Kidney tubule cell (primary cell): ENCODE data around the gene IL36RN.
A peak's percentile ranks its signal among the peaks of the same experiment; 100 is the strongest.

ENCODE experiments used
- DNase-seq: peaks from one replicate; pipeline ENCODE4 v3.0.0-alpha.2; 2018; ENCODE audit warnings: low spot score

Gene IL36RN

DNA sequence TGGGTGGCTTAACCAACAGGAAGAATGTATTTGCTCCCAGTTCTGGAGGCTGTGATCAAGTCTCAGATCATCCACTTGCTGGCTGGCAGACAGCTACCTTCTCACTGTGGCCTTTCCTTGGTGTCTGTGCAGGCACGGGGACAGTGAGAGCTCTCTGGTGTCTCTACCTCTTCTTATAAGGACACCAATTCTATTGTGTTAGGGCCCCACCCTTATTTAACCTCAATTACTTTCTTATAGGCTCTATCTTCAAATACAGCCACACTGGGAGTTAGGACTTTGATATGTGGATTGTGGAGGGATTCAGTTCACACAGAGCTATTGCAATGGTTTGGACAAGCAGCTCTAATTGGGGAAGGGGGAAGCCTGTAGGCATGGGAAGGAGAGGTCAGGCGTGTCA is 43.1 kb downstream of the IL36RN start:
- DNase-seq = no peak

DNA sequence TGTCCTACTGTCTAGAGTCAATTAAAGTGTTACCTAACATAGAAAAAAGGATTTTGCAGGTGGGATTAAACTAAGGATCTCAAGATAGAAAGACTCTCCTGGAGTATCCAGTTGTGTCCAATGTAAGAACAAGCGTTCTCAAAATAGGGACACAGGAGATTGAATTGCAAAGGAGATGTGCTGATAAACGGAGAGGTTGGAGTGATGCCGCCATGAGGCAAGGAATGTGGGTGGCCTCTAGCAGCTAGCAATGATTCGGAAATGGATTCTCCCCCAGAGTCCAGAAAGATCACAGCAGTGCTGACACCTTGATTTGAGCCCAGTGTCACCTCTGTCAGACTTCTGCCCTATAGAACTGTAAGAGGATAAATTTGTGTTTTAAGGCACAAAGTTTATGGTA is 44.3 kb downstream of the IL36RN start:
- no peak for DNase-seq

DNA sequence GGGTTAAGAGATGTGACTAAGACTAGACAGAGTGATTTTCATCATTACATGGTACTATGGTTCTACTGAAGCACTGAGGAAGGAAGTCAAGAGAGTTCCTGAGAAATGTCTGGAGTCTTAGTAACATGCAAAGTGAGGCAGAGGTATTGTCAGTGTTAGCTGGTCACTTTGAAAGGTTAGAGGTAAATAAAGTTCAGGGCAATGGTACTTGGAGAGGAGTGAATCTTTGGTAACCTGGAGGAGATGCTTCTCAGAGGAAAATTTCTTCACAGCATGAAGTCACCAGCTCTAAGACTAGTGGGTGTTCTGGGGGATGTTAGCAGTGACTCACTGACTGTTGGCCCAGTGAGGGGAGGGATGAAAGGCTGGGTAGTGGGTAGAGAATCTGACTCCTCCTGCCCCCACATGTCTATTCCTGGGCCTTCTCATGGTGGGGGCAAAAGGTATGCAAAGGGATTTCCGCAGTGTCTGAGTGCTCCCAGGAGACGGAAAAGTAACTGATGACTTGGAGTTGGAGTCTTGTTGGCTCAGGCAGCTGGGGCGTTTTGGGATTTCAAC is 45.1 kb downstream of the IL36RN start:
- DNase-seq = no peak

DNA sequence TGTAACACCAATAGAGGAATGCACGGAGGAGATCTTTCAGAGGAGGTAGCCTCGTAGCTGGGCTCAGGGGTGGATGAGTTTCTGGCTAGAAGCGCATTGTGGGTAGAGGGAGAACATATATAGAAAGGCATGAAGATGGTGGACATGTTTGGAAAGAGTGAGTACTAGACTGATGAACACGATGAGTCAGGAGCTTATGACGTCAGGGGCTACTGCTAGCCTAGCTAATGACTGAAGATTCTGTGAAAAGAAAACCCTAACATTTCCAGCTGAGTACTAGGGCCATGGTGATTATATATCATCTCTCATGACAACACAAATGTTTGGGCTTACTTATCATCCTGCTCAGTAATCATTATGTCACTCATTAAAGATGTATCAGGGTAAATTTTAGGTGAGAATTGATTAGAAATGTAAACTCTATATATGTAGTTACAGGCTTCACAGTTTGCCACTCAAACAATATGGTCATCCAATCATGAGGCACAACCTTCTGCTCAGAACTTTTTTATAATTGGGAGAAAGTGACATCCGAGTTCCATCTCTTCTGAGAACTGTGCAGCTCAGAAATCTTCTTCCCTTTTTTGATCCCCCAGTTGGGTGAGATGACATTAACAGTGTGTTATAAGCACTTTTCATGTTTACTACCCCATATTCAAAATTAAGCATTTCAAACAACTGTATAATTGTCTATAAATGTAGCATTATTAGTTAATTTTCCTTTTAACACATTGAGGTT is 46.2 kb downstream of the IL36RN start:
- DNase-seq = peak; percentile 27

DNA sequence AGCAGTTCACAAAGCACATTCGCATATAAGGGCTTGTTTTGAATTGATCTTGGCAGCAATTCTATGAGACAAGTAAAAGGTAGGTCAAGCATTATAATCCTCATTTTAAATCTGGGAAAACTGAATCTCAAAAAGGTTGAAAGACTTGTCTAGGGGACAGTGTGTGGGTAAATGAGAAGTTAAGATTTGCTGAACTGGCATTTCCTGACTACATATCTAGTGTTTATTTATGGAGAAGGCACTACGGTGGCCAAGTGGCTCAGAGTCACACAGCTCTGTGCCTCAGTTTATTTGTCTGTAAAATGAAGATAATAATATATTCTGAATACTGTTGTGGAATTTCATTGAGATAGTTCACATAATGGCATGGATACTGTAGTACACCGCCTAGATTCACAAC is 52.1 kb downstream of the IL36RN start:
- no peak for DNase-seq

DNA sequence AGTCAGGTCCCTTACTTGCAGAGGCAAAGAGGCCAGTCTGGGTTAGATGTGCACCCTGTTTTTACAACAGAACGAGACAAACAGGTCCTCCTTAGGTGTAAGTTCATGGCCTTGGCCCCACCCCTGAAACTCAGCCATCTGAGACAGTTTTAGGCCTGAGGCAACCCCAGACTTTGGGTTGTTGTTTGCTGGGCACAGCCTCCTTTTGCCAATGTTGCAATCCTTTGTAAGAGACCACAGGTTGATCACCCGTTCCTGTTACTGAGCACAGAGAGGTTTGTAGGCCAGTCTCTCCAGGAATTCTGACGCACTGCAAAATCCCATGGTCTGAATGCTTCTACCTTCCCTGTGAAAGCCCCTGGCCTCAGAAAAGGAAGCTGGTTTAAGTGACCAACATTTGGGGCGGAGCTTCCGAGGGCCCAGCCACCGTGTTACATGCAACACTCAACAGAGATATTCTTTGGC is 52.9 kb downstream of the IL36RN start:
- DNase-seq = no peak

DNA sequence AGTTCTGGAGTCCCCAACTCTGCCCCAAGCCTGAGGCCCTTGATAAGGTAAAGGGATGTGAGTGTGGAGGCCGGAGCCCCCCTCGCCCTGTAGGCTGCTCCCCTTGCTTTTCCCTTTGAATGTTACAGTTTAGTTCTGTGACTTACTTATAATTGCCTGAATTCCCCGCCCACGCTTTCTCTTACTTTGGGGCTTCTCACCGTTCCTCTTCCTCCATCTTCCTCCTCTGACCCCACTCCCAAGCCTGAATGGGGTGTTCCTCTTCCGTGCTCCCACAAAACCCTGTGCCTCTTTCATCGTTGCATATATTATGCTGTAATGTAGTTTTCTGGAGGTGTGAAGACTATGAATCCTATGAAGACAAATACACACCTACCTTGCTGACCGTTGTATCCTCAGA is 53.4 kb downstream of the IL36RN start:
- no peak for DNase-seq

DNA sequence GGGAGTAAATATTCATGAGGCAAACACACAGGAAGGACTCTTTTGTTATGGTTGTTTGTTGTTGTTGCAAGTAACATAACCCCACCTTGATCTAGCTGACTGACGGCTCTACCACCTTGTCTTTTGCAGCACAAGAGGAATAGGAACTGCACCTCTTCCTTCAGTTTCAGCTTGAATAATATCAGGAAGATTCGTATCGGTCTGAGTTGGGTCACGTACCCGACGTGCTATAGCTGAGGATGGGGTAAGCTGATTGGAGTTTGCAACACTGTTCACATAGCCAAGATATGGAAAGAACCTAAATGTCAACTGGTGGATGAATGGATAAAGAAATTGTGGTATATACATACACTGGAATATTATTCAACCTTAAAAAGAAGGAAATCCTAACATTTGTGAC is 53.9 kb downstream of the IL36RN start:
- no peak for DNase-seq

DNA sequence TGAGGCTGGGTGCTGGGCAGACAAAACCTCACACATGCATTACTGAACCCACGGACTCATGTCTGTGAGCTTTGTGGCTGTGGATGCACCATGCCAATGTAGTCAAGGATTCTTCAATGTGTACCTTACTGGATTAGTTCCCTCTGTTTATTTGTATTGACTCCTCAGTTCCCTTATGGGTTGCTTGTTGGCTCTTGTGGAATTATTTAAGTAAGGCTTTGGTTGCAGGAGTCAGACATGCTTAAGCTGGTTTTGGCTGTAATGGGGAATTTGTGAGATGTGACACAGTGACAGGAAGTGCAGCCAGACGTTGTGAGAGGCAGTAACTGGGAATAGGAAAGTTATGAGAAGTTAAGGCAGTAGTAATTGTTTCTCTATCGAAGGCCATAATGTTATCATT is 54.8 kb downstream of the IL36RN start:
- no peak for DNase-seq
